HG02981 (cell line): Measurements from ENCODE around the gene IFIT3.

Source experiments
- ATAC-seq: cut with Tn5 transposase; IDR thresholded peaks from one replicate; pipeline ENCODE4 v1.9.1; 2021; ENCODE audit warnings: mild to moderate bottlenecking, moderate library complexity; ENCODE audit not compliant: unreplicated experiment

IFIT3 gene

DNA sequence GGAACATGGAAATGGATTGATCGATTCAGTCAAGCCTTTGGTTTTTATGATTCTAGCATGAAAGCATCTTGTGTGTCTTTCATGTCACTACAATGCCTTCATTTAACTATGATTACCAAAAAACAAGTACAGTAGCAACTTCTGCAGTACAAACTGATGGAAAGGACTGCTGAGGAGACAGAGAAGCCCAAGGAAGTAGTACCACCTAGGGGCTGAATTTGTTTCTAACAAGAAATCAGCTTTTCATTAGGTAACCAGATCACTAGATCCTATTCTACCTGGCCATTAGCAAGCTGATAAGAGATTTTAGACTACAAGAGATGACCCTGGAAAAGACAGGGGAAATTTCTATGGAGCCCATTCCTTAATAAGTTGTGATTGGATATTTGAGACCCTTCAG, 61.5 kb downstream of the IFIT3 start:
- no peak for ATAC-seq
